Keratinocyte (primary cell): ENCODE data around the gene OR5D18. TPM values are rescaled to one million over a fixed set of nuclear protein-coding genes. Genes with fewer than 3 reads are reported as not detected.

ENCODE experiments used
- DNase-seq: peaks from one replicate; pipeline ENCODE4 v3.0.0-alpha.2; 2011; ENCODE audit warnings: low read depth, missing footprints, low spot score
- FAIRE-seq: peaks from 2 replicates; lab custom pipeline; 2011; peaks lifted over from hg19 to GRCh38; lab: Jason Lieb, UNC
- H2AFZ ChIP-seq: 2 replicates; pipeline ENCODE4 v1.6.0; 2012; ENCODE audit warnings: low read length, control low read depth, inconsistent platforms; ENCODE audit not compliant: control insufficient read depth
- H3K27ac ChIP-seq: 2 replicates; pipeline ENCODE4 v1.5.1; 2011; ENCODE audit warnings: low read length; ENCODE audit not compliant: control insufficient read depth, insufficient read depth
- H3K27me3 ChIP-seq: 3 replicates; pipeline ENCODE4 v1.6.0; 2011; ENCODE audit warnings: low read length; ENCODE audit not compliant: control insufficient read depth, insufficient read depth; ENCODE audit errors: extremely low read depth
- H3K36me3 ChIP-seq, 2 experiments: 2 replicates in 1 of 2; 3 replicates in 1 of 2; pipeline ENCODE4 v1.5.1; 2011; ENCODE audit warnings: low read length in 2 of 2, mild to moderate bottlenecking in 1 of 2; ENCODE audit not compliant: control insufficient read depth in 2 of 2, insufficient read depth in 2 of 2; ENCODE audit errors: extremely low read depth in 1 of 2
- H3K4me1 ChIP-seq: 3 replicates; pipeline ENCODE4 v1.5.1; 2011; ENCODE audit warnings: low read length; ENCODE audit not compliant: control insufficient read depth, insufficient read depth; ENCODE audit errors: extremely low read depth
- H3K4me2 ChIP-seq: 3 replicates; pipeline ENCODE4 v1.6.0; 2011; ENCODE audit warnings: low read depth, low read length; ENCODE audit not compliant: control insufficient read depth, insufficient read depth; ENCODE audit errors: extremely low read depth
- H3K4me3 ChIP-seq, 3 experiments: fragments of 200-600 bp in 1 of 3; sonication (generic) in 1 of 3; 2 replicates in 2 of 3; 3 replicates in 1 of 3; pipeline ENCODE4 v1.5.1; 2011 to 2016; ENCODE audit warnings: low read length in 3 of 3, mild to moderate bottlenecking in 3 of 3, control low read depth in 2 of 3, inconsistent platforms in 1 of 3, low read depth in 1 of 3, mixed read lengths in 1 of 3, mixed run types in 1 of 3, moderate library complexity in 1 of 3; ENCODE audit not compliant: control insufficient read depth in 2 of 3, insufficient read depth in 2 of 3; ENCODE audit errors: extremely low read depth in 1 of 3
- H3K79me2 ChIP-seq: 2 replicates; pipeline ENCODE4 v1.6.0; 2012; ENCODE audit warnings: low read length; ENCODE audit not compliant: control insufficient read depth, insufficient read depth
- H3K9ac ChIP-seq: 3 replicates; pipeline ENCODE4 v1.6.0; 2011; ENCODE audit warnings: low read length; ENCODE audit not compliant: control insufficient read depth, insufficient read depth; ENCODE audit errors: extremely low read depth
- H3K9me1 ChIP-seq: 3 replicates; pipeline ENCODE4 v1.6.0; 2011; ENCODE audit warnings: low read length; ENCODE audit not compliant: control insufficient read depth, insufficient read depth; ENCODE audit errors: extremely low read depth
- H3K9me3 ChIP-seq: 2 replicates; pipeline ENCODE4 v1.5.1; 2012; ENCODE audit warnings: low read depth, low read length; ENCODE audit not compliant: control insufficient read depth
- H4K20me1 ChIP-seq: 3 replicates; pipeline ENCODE4 v1.6.0; 2011; ENCODE audit warnings: low read length; ENCODE audit not compliant: control insufficient read depth, insufficient read depth; ENCODE audit errors: extremely low read depth
- EZH2 ChIP-seq: IDR thresholded peaks from one replicate; pipeline ENCODE4 v1.6.1; 2012; ENCODE audit warnings: inconsistent platforms, mild to moderate bottlenecking, low read length, moderate library complexity
- dilution Hi-C: fragments of 300-500 bp; cut with MboI; formaldehyde crosslinking; loops from one replicate; pipeline ENCODE4 v1.7.0; 2020; ENCODE audit warnings: low sequenced_read_pairs; ENCODE audit not compliant: extremely low pct_ligation_motif_present
- polyA plus RNA-seq, 5 experiments: library from polyadenylated mRNA; depleted of rRNA in 3 of 5; stranded (reverse) in 3 of 5; stranded (forward) in 1 of 5; unstranded in 1 of 5; fragments of >200 nt; gene quantifications; 1 replicate in 1 of 5; 2 replicates in 3 of 5; 3 replicates in 1 of 5; pipeline versions ENCODE4 v1.2.1 to v1.2.3, GENCODE V29; 2011 to 2012; ENCODE audit warnings: missing spikeins in 2 of 5, low read depth in 1 of 5, low replicate concordance in 1 of 5
- TF ChIP-seq, protein P1 (sequence below), 3 experiments: IDR thresholded peaks in 1 of 3; conservative IDR thresholded peaks in 1 of 3; optimal IDR thresholded peaks in 1 of 3; 2 replicates in 2 of 3; 3 replicates in 1 of 3; pipeline versions ENCODE3 to v1.5.1; 2011; ENCODE audit warnings: low read length in 3 of 3, mild to moderate bottlenecking in 3 of 3, moderate library complexity in 2 of 3, control low read depth in 1 of 3, inconsistent platforms in 1 of 3; ENCODE audit not compliant: insufficient read depth in 2 of 3; ENCODE audit errors: extremely low read depth in 1 of 3

Gene OR5D18
- polyA plus RNA-seq, 1 donor (not counting 4 experiments of a cell fraction or from before 2014, with no cell fraction given) = not detected

DNA sequence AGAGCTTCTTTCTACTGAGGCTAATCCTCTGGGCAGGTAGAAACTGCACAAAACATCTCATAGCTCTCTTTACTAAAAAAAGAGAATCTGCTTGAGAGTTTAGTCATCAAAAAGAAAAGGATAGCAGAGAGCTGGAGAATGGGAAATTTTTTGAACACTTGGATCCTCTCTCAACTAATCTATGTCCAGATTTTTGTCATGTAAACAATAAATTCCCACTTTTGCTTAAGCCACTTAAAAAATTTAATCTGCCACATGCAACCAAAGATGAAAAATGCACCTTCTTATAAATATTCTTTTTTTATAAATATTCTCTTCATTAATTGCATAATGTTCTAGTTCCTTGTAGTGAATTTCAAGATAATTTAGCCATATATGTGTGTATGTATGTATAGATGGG, 29.6 kb downstream of the OR5D18 start:
- Histone ChIP-seq H3K9ac (no peak overlapping the region), H3K36me3 (no peaks in the 10 kb centered on the region), H3K79me2 (no peaks in the 10 kb centered on the region), H3K4me1 (no peaks in the 10 kb centered on the region), H3K27ac (no peak overlapping the region), H4K20me1 (no peaks in the 10 kb centered on the region), H3K9me3 (no peaks in the 10 kb centered on the region), H3K4me3 (no peak overlapping the region), H3K27me3 (no peaks in the 10 kb centered on the region), H3K9me1 (no peaks in the 10 kb centered on the region), H2AFZ (no peak overlapping the region), H3K4me2 (no peak overlapping the region)
- dilution Hi-C loops = no loop called here
- DNase-seq (no peak), FAIRE-seq (no peak)
- no peak for TF ChIP-seq EZH2
- TF ChIP-seq, protein P1, sequence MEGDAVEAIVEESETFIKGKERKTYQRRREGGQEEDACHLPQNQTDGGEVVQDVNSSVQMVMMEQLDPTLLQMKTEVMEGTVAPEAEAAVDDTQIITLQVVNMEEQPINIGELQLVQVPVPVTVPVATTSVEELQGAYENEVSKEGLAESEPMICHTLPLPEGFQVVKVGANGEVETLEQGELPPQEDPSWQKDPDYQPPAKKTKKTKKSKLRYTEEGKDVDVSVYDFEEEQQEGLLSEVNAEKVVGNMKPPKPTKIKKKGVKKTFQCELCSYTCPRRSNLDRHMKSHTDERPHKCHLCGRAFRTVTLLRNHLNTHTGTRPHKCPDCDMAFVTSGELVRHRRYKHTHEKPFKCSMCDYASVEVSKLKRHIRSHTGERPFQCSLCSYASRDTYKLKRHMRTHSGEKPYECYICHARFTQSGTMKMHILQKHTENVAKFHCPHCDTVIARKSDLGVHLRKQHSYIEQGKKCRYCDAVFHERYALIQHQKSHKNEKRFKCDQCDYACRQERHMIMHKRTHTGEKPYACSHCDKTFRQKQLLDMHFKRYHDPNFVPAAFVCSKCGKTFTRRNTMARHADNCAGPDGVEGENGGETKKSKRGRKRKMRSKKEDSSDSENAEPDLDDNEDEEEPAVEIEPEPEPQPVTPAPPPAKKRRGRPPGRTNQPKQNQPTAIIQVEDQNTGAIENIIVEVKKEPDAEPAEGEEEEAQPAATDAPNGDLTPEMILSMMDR (optimal IDR thresholded peaks at IDR 0.05 in 1 of 3, IDR thresholded peaks at IDR 0.05 in 1 of 3, conservative IDR thresholded peaks at IDR 0.05 in 1 of 3; ENCODE audit: extremely low read depth in 1 of 3, insufficient read depth in 2 of 3, low read length in 3 of 3) = no peak

DNA sequence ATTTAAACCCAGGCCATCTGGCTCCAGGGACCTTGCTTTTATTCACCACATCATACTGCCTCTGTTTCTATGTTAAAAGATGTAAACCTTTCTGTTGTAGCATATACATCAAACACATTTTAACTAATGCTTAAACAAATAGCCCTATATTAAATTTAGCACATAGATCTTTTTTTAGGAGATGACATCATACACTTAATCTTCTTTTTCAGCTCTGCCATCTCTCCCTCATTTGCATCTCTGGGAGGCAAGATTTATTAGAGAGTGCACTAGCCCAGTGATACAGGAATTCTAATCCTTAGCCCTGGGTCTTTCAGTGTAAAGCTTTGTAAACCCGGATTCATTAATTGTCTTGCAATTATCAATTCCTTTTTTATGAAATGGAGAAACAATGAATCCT, 32.7 kb downstream of the OR5D18 start:
- H3K4me3 ChIP-seq = no peak overlapping the region
- no peak overlapping the region for H3K4me2 ChIP-seq
- no peak for TF ChIP-seq EZH2
- TF ChIP-seq, protein P1 (optimal IDR thresholded peaks at IDR 0.05 in 1 of 3, IDR thresholded peaks at IDR 0.05 in 1 of 3, conservative IDR thresholded peaks at IDR 0.05 in 1 of 3; ENCODE audit: extremely low read depth in 1 of 3, insufficient read depth in 2 of 3, low read length in 3 of 3) = no peak
- H3K79me2 ChIP-seq = no peaks in the 10 kb centered on the region
- no peaks in the 10 kb centered on the region for H3K9me3 ChIP-seq
- no peak for DNase-seq
- no peaks in the 10 kb centered on the region for H4K20me1 ChIP-seq
- no peak overlapping the region for H3K9ac ChIP-seq
- H3K27me3 ChIP-seq = no peaks in the 10 kb centered on the region
- no peaks in the 10 kb centered on the region for H3K36me3 ChIP-seq
- no peak overlapping the region for H2AFZ ChIP-seq
- no peaks in the 10 kb centered on the region for H3K4me1 ChIP-seq
- dilution Hi-C loops = no loop called here
- no peaks in the 10 kb centered on the region for H3K9me1 ChIP-seq
- FAIRE-seq = no peak
- no peak overlapping the region for H3K27ac ChIP-seq
